Heart left ventricle (tissue), 16 donors: Measurements from ENCODE around the gene CBFA2T3. TPM values are rescaled to one million over a fixed set of nuclear protein-coding genes. Genes with fewer than 3 reads are reported as not detected.

Experiments used
- ATAC-seq, 4 donors: fragments of 200-7000 bp; cut with Tn5 transposase; one replicate each; pipeline ENCODE4 v1.9.1; 2020 to 2022; ENCODE audit warnings: moderate library complexity in 4 of 4, mild to moderate bottlenecking in 3 of 4, moderate number of reproducible peaks in 1 of 4
- DNase-seq, 5 donors: peaks; one replicate each; pipeline ENCODE4 v3.0.0-alpha.2; 2020
- H3K27ac ChIP-seq, 12 donors: fragments of 200-600 bp; sonication (generic) in 4 of 12; one replicate each; pipeline versions ENCODE4 v1.5.0 to v1.8.0; 2016 to 2022; ENCODE audit warnings: mild to moderate bottlenecking in 2 of 12
- H3K27me3 ChIP-seq, 9 donors: fragments of 200-600 bp; sonication (generic) in 2 of 9; one replicate each; pipeline versions ENCODE4 v1.5.1 to v1.8.0; 2016 to 2022; ENCODE audit warnings: mild to moderate bottlenecking in 3 of 9
- H3K36me3 ChIP-seq, 9 donors: fragments of 200-600 bp; sonication (generic) in 2 of 9; one replicate each; pipeline versions ENCODE4 v1.5.0 to v1.8.0; 2018 to 2022; ENCODE audit warnings: mild to moderate bottlenecking in 2 of 9
- H3K4me1 ChIP-seq, 12 donors: fragments of 200-600 bp; sonication (generic) in 4 of 12; one replicate each; pipeline versions ENCODE4 v1.5.0 to v1.8.0; 2016 to 2022; ENCODE audit warnings: mild to moderate bottlenecking in 3 of 12
- H3K4me3 ChIP-seq, 12 donors: fragments of 200-600 bp; sonication (generic) in 4 of 12; one replicate each; pipeline versions ENCODE4 v1.5.0 to v1.8.0; 2017 to 2022; ENCODE audit warnings: mild to moderate bottlenecking in 9 of 12, moderate library complexity in 4 of 12
- H3K9me3 ChIP-seq, 12 donors: fragments of 200-600 bp; sonication (generic) in 4 of 12; one replicate each; pipeline versions ENCODE4 v1.5.0 to v1.8.0; 2016 to 2022; ENCODE audit warnings: mild to moderate bottlenecking in 1 of 12
- CTCF ChIP-seq, 12 donors: fragments of 200-600 bp; sonication (generic) in 4 of 12; IDR thresholded peaks; one replicate each; pipeline versions ENCODE4 v1.5.0 to v1.8.0; 2018 to 2022; ENCODE audit warnings: antibody characterized with exemption in 12 of 12, mild to moderate bottlenecking in 5 of 12
- POLR2A ChIP-seq, 2 donors: fragments of 450-650 bp; IDR thresholded peaks; one replicate each; pipeline ENCODE4 v1.6.1; 2017; ENCODE audit warnings: antibody characterized with exemption in 2 of 2, mild to moderate bottlenecking in 2 of 2, moderate library complexity in 2 of 2
- WGBS, 4 donors: extraction: QIAGEN DNeasy Blood & Tissue Kit in 2 of 4; methylation state at CpG; one replicate each; pipeline versions ENCODE4 v1.1.5 to v1.1.7; 2013 to 2018; 5-methylcytosine and 5-hydroxymethylcytosine counted together
- intact Hi-C, 10 donors: fragments of 100-400 bp; cut with DNase I; formaldehyde crosslinking; loops; one replicate each; pipeline versions ENCODE4 v1.11.1 to v1.14.2; 2022
- polyA plus RNA-seq, 2 donors: library from polyadenylated mRNA; stranded (reverse); fragments of 200-250 nt; gene quantifications; one replicate each; pipeline ENCODE4 v1.2.3, GENCODE V29; 2013
- total RNA-seq, 9 donors: library from RNA; depleted of rRNA in 2 of 9; stranded (reverse); fragments of >200 nt in 2 of 9; fragmentation: NEBNext Ultra II Directional in 3 of 9; extraction: Animal tissue kit (Norgen Biotek cat#: 25700) in 3 of 9; gene quantifications; one replicate each; pipeline versions ENCODE4 v1.1.0 to v1.2.4, GENCODE V29; 2016 to 2023
- donor health status: ischemic (EF 13 %, LVEDD 7.1; RV severe dilation, severe dysfunction).
- donor health status: healthy with polysubstance abuse.
- donor health status: DM: no; HTN: yes; CAD: no.
- donor health status: DM: no; HTN: no; CAD: no.
- donor health status: ischemic (EF 25% LVEDD 6.9; RV normal size, moderate dysfunction).
- donor health status: ischemic (EF 25% LVEDD 5.7; RV mildly dilated, moderate dysfunction).
- donor health status: healthy.
- donor health status: DM: yes; HTN: yes; CAD: no.
- donor health status: ischemic (EF 35%, LVEDD 5.7; RV mildly dilated, moderate dysfunction).
- donor health status: nonischemic (EF 11% LVEDD 7.7; RV severe dilation, severe dysfunction).
- donor health status: DM: yes; HTN: yes; CAD: no.
- donor health status: PGD.
- donor health status: ischemic (EF 29% LVEDD 5.4; RV normal size, mild dysfunction).
- donor health status: nonischemic (EF 23%, LVEDD 6.1; RV moderate dilation, normal function).

CBFA2T3 gene
- total and polyA plus RNA-seq, 11 donors, result 5.0 to 12.0 (median 5.8) TPM

GRCh38 chr16:88900662-88901052 is 76.3 kb downstream of the CBFA2T3 start:
- no peak for DNase-seq
- WGBS, 4 donors, result 84 to 88% (median 86%) methylated on average over 8 to 12 of the region's 12 CpGs
- TF ChIP-seq CTCF (IDR thresholded peaks at IDR 0.05) (no peak), POLR2A (IDR thresholded peaks at IDR 0.05) (no peak)
- no peaks in the 10 kb centered on the region for H3K9me3 ChIP-seq
- no peak for ATAC-seq
- peaks cover 0 to 51% (median 20%) of the 10 kb centered on the region in 9 donors for H3K36me3 ChIP-seq
- H3K4me3 ChIP-seq, result no peak overlapping the region
- intact Hi-C loops, result no loop called here
- no peaks in the 10 kb centered on the region for H3K27me3 ChIP-seq
- H3K27ac ChIP-seq, result no peak overlapping the region
- peaks cover 0 to 23% (median 0%) of the 10 kb centered on the region in 12 donors for H3K4me1 ChIP-seq

- TF ChIP-seq POLR2A (IDR thresholded peaks at IDR 0.05), result no peak
- no peak for TF ChIP-seq CTCF (IDR thresholded peaks at IDR 0.05)
- no peaks in the 10 kb centered on the region for H3K9me3 ChIP-seq
- ATAC-seq (no peak), DNase-seq (no peak)
- no peak overlapping the region for H3K27ac ChIP-seq
- peaks cover 0 to 18% (median 0%) of the 10 kb centered on the region in 12 donors for H3K4me1 ChIP-seq
- peaks cover 0 to 55% (median 20%) of the 10 kb centered on the region in 9 donors for H3K36me3 ChIP-seq
- intact Hi-C loops, result no loop called here
- WGBS, 4 donors, result 87 to 90% (median 88%) methylated on average over 27 to 41 of the region's 41 CpGs
- no peak overlapping the region for H3K4me3 ChIP-seq
- no peaks in the 10 kb centered on the region for H3K27me3 ChIP-seq
Measured at GRCh38 chr16:88899901-88900661, 76.9 kb downstream of the CBFA2T3 start.

- Histone ChIP-seq H3K27ac (no peak overlapping the region), H3K4me3 (no peak overlapping the region), H3K4me1 (peaks cover 0 to 8% (median 0%) of the 10 kb centered on the region in 12 donors), H3K9me3 (no peaks in the 10 kb centered on the region), H3K36me3 (peaks cover 0 to 51% (median 20%) of the 10 kb centered on the region in 9 donors), H3K27me3 (no peaks in the 10 kb centered on the region)
- 88 to 94% (median 92%) methylated on average over 28 to 34 of the region's 34 CpGs for WGBS, 4 donors
- intact Hi-C loops, result no loop called here
- TF ChIP-seq POLR2A (IDR thresholded peaks at IDR 0.05) (no peak), CTCF (IDR thresholded peaks at IDR 0.05) (no peak)
- DNase-seq (no peak), ATAC-seq (no peak)
Measured at GRCh38 chr16:88897696-88898425, 79.1 kb downstream of the CBFA2T3 start.
